ENCODE data around the gene RSPRY1.

- no peak for TF ChIP-seq REST (IDR thresholded peaks at IDR 0.05; ENCODE audit: low read depth)
- TF ChIP-seq YY1 (IDR thresholded peaks at IDR 0.05; ENCODE audit: low read depth), result no peak
- TF ChIP-seq TAF1 (IDR thresholded peaks at IDR 0.05; ENCODE audit: low read depth), result no peak
- no peak for TF ChIP-seq TCF12 (IDR thresholded peaks at IDR 0.05; ENCODE audit: low read depth)
- no peak for TF ChIP-seq EP300 (IDR thresholded peaks at IDR 0.05; ENCODE audit: borderline replicate concordance)
- no peak for TF ChIP-seq RAD21 (IDR thresholded peaks at IDR 0.05; ENCODE audit: low read depth)
- no peak for TF ChIP-seq CREB1 (IDR thresholded peaks at IDR 0.05; ENCODE audit: low read depth)
- no peak for TF ChIP-seq TEAD4 (IDR thresholded peaks at IDR 0.05)
- no peak for TF ChIP-seq MAX (IDR thresholded peaks at IDR 0.05)
- TF ChIP-seq CEBPB (IDR thresholded peaks at IDR 0.05), result no peak
- TF ChIP-seq USF1 (IDR thresholded peaks at IDR 0.05), result no peak
- no peak for TF ChIP-seq FOXM1 (IDR thresholded peaks at IDR 0.05; ENCODE audit: borderline replicate concordance, low read depth)
These were observed 18.6 kb upstream of the RSPRY1 start for GRCh38 chr16:57167538-57167937.
